Fibroblast of skin of right biceps (primary cell): ENCODE measurements around the gene FGD5.
A peak's percentile ranks its signal among the peaks of the same experiment; 100 is the strongest.
"Not testable (repeated sequence)": the region's sequence is repeated elsewhere in the genome, so short reads cannot be mapped to it uniquely, and the experiment has no call there.

ENCODE experiments used
- DNase-seq: peaks from one replicate; pipeline ENCODE4 v3.0.0-alpha.2; 2013

FGD5 gene

GRCh38 chr3:14883226-14883625 is 64.5 kb downstream of the FGD5 start:
- DNase-seq, result no peak

DNA sequence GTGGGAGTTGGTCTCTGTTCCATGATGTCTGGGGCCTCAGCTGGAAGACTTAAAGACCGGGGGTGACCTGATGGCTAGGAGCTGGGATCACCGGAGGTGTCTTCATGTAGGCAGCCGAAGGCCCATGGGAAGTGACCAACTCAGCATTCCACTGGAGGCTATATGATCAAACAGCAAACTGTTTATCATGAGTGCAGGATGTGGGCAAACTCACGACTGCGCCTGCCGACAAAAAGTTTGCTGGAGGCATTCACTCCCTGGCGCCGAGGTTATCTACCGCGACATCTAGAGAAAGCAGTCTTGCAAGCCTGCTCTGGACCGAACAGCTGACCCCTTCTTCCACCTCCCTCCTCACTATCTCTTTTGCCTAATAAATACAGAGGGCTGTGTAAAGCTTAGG is 65.9 kb downstream of the FGD5 start:
- no peak for DNase-seq

GRCh38 chr3:14885307-14885706 is 66.5 kb downstream of the FGD5 start:
- no peak for DNase-seq

- DNase-seq, result no peak
Measured at GRCh38 chr3:14886101-14886500, 67.3 kb downstream of the FGD5 start.

DNA sequence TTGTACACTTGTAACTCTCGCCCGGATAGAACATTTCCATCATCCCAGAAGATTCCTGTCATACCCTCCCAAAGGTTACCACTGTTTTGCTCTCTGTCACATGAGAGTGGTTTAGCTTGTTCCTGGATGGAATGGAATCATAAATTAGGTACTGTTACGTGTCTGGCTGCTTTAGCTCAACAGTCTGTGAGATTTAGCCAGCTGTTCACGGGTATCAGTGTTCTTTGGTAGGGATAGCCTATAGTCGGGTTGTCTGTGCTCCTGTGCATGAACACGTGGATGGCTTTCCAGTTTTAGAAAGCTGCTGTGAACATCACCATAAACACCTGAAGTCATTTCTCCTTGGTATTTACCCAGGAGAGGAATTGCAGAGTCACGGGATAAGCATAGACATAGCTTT is 70.4 kb downstream of the FGD5 start:
- DNase-seq, result no peak

DNA sequence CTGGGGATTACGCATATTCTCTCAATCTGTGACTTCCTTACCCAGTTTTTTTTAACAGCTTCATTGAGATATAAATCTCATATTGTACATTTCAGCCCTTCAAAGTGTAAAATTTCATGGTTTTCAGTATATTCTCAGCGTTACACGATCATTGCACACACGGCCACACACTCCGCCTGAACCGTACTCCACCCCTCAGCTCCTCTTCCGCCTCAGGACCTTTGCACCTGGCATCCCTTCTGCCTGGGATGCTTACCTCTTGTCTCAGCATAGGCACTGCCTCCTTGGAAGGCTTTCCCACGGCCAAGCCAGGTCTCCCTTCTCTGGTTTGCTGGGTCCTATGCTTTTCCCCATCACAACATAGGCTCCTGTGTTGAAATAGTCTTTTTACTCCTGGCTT is 71.2 kb downstream of the FGD5 start:
- no peak for DNase-seq

GRCh38 chr3:14890476-14890875 is 71.7 kb downstream of the FGD5 start:
- peak; percentile 3 for DNase-seq

GRCh38 chr3:14891135-14892132 is 72.7 kb downstream of the FGD5 start:
- no peak for DNase-seq

DNA sequence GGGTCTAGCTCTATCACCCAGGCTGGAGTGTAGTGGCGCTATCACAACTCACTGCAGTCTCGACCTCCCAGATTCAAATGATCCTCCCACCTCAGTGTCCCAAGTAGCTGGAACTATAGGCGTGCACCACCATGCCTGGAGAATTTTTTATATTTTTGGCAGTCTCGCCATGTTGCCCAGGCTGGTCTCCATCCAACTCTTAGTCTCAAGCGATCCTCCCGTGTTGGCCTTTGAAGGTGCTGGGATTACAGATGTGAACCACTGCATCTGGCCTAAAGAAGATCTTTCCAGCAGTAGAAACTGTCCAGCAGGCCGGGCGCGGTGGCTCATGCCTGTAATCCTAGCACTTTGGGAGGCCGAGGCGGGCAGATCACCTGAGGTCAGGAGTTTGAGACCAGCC is 73.5 kb downstream of the FGD5 start:
- no peak for DNase-seq

GRCh38 chr3:14894085-14894484 is 75.3 kb downstream of the FGD5 start:
- no peak for DNase-seq

GRCh38 chr3:14897266-14897665 is 78.5 kb downstream of the FGD5 start:
- no peak for DNase-seq

- DNase-seq, result no peak
Measured at GRCh38 chr3:14898929-14899328, 80.2 kb downstream of the FGD5 start.

DNA sequence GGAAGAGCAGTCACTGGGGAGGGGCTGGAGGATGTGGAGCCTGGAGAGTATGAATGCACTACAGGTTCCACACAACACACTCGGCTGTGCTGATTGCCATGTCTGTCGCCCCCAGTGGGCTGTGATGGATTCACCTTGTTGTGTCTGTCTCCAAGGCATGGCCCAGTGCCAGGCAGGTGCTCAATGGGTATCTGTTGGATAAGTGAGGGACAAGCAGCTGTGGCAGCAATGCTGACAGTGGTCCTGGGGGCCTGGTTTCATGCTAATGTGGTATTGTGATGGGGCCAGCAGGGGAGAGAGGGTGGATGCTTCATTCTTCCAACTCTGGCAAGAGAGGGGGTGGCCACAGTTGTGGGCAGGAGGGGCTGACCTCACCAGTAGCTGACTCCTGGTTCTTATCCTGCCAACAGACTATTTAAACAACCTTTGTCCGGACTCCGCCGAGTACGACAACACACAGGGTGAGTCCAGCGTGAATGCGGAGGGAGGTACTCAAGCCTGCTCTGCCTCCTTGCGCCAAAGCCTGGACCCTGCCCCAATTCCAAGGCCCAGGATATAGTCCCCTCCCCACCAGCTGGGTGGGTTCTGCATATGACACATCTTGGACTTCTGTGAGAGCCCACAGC is 81.3 kb downstream of the FGD5 start:
- no peak for DNase-seq

GRCh38 chr3:14900881-14901873 is 82.4 kb downstream of the FGD5 start:
- no peak for DNase-seq

DNA sequence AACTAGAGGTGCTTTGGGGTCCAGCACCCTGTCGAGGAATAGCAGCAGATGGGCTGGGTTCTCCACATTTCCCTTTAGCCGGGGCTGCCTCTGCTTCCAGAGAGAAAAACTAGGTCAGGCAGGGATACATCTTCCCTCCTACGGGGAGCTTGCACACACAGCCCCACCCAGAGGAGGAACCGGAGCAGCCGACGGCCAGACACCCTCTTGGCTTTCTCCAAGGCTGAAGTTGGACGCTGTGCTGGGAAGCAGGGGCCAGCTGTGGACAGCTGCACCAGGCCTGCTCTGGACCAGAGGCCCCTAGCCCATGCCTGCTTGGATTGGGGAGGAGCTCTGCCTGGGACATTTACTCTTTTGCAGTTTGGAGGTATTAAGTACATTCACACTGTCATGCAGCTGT is 84.0 kb downstream of the FGD5 start:
- DNase-seq, result no peak

- not testable (repeated sequence) for DNase-seq
Measured at GRCh38 chr3:14903501-14903900, 84.7 kb downstream of the FGD5 start.

DNA sequence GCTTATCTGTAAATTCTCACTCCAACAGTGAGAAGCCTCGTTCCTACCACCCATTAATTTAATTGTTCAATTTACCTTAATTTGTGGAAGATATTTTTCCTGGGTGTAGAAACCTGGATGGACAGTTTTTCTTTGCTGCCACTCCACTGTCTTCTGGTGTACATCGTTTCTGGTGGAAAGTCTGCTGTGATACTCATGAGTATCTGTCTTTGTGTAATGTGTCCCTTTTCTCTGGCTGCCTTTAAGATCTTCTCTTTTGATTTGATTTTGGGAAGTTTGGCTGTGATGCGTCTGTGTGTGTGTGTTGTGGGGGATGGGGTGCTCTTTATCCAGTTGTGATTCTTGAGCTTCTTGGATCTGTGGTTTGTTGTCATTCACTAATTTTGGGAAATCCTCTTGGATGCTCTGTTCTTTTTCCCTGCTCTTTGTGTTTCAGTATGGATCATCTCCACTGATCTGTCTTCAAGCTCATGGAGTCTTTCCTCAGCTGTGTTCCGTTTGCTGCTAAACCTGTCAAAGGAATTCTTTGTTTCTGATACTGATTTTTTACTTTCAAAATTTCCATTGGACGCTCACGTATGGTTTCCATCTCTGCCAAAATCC is 86.4 kb downstream of the FGD5 start:
- DNase-seq, result no peak

- no peak for DNase-seq
Measured at GRCh38 chr3:14906355-14906971, 87.7 kb downstream of the FGD5 start.

- no peak for DNase-seq
Measured at GRCh38 chr3:14907043-14907966, 88.5 kb downstream of the FGD5 start.

- no peak for DNase-seq
Measured at GRCh38 chr3:14909250-14909649, 90.5 kb downstream of the FGD5 start.

GRCh38 chr3:14911651-14912050 is 92.9 kb downstream of the FGD5 start:
- DNase-seq, result no peak
